GM12878 (cell line): ENCODE measurements around the gene IRF8. TPM values are rescaled to one million over a fixed set of nuclear protein-coding genes. Genes with fewer than 3 reads are reported as not detected.

Experiments used
- ATAC-seq: fragments of 200-7000 bp; cut with Tn5 transposase; 3 replicates; pipeline ENCODE4 v1.9.1; 2020; ENCODE audit warnings: mild to moderate bottlenecking, moderate library complexity
- BruUV-seq: library from RNA; stranded (reverse); fragments of 400-500 nt; replicated peaks from 2 replicates; lab custom pipeline; 2021; lab: Mats Ljungman, UMichigan
- CTCF ChIA-PET: fragments of 300-600 bp; sonication (Branson Sonifier 250); formaldehyde crosslinking; extraction: SDS; loops from one replicate; lab custom pipeline; 2021; ENCODE audit warnings: inconsistent platforms; lab: Yijun Ruan, JAX
- POLR2A ChIA-PET: fragments of 350-600 bp; formaldehyde crosslinking; extraction: SDS; loops from one replicate; lab custom pipeline; 2021; ENCODE audit warnings: inconsistent platforms; lab: Charles Lee
- RAD21 ChIA-PET: fragments of 300-600 bp; sonication (Branson Sonifier 250); formaldehyde crosslinking; loops from one replicate; lab custom pipeline; 2023; ENCODE audit warnings: antibody characterized with exemption; ENCODE audit not compliant: unreplicated experiment; lab: Charles Lee
- SMC1A ChIA-PET: fragments of 300-600 bp; sonication (Branson Sonifier 250); formaldehyde crosslinking; loops from one replicate; lab custom pipeline; 2023; ENCODE audit not compliant: unreplicated experiment, uncharacterized antibody; lab: Charles Lee
- DNase-seq: peaks from one replicate; pipeline ENCODE4 v3.0.0-alpha.2; 2011; ENCODE audit warnings: low read depth, low spot score
- FAIRE-seq: peaks from 3 replicates; lab custom pipeline; 2011; peaks lifted over from hg19 to GRCh38; lab: Jason Lieb, UNC
- H2AFZ ChIP-seq: 2 replicates; pipeline ENCODE4 v1.6.0; 2011; ENCODE audit warnings: low read depth, low read length, control low read depth; ENCODE audit not compliant: control insufficient read depth
- H3K27ac ChIP-seq: 2 replicates; pipeline ENCODE4 v1.5.1; 2011; ENCODE audit warnings: control low read depth; ENCODE audit not compliant: control insufficient read depth, insufficient read depth
- H3K27me3 ChIP-seq, 2 experiments: replicated peaks in 1 of 2; 2 replicates each; pipeline versions ENCODE4 v1.6.0 to v1.6.1; 2011; ENCODE audit warnings: low read length in 1 of 2; ENCODE audit not compliant: control insufficient read depth in 2 of 2, insufficient read depth in 2 of 2
- H3K36me3 ChIP-seq, 2 experiments: 2 replicates each; pipeline ENCODE4 v1.5.1; 2011; ENCODE audit warnings: low read length in 1 of 2; ENCODE audit not compliant: control insufficient read depth in 2 of 2, insufficient read depth in 2 of 2
- H3K4me1 ChIP-seq: 2 replicates; pipeline ENCODE4 v1.6.1; 2011; ENCODE audit warnings: mild to moderate bottlenecking, low read length, moderate library complexity, mixed read lengths; ENCODE audit not compliant: control insufficient read depth, insufficient read depth
- H3K4me2 ChIP-seq: 2 replicates; pipeline ENCODE4 v1.6.0; 2011; ENCODE audit warnings: control low read depth; ENCODE audit not compliant: control insufficient read depth, insufficient read depth
- H3K4me3 ChIP-seq: fragments of 200-600 bp; sonication (generic); 2 replicates; pipeline ENCODE4 v1.5.1; 2016
- H3K79me2 ChIP-seq: 2 replicates; pipeline ENCODE4 v1.6.0; 2011; ENCODE audit warnings: low read length; ENCODE audit not compliant: control insufficient read depth, insufficient read depth
- H3K9ac ChIP-seq: 2 replicates; pipeline ENCODE4 v1.8.0; 2011; ENCODE audit warnings: low read length, control low read depth, mixed read lengths; ENCODE audit not compliant: control insufficient read depth, insufficient read depth
- H3K9me3 ChIP-seq: replicated peaks from 3 replicates; pipeline ENCODE4 v1.5.1; 2011; ENCODE audit warnings: mild to moderate bottlenecking, low read length; ENCODE audit not compliant: control insufficient read depth, insufficient read depth
- H4K20me1 ChIP-seq: 2 replicates; pipeline ENCODE4 v1.6.0; 2011; ENCODE audit not compliant: control insufficient read depth, insufficient read depth
- EGR1 ChIP-seq, 2 experiments: IDR thresholded peaks; 1 replicate in 1 of 2; 2 replicates in 1 of 2; pipeline ENCODE4 v1.6.1; 2011 to 2012; ENCODE audit warnings: low read depth in 2 of 2, low read length in 2 of 2, borderline replicate concordance in 1 of 2, mild to moderate bottlenecking in 1 of 2, moderate library complexity in 1 of 2
- NFIC ChIP-seq: IDR thresholded peaks from 2 replicates; pipeline ENCODE4 v1.6.1; 2012; ENCODE audit warnings: low read depth, mild to moderate bottlenecking, inconsistent platforms, low read length, moderate library complexity
- NFXL1 ChIP-seq: fragments of 450-650 bp; IDR thresholded peaks from 2 replicates; pipeline ENCODE4 v1.6.1; 2017; ENCODE audit warnings: antibody characterized with exemption, mild to moderate bottlenecking, borderline replicate concordance
- SPI1 ChIP-seq: IDR thresholded peaks from 2 replicates; pipeline ENCODE4 v1.6.1; 2011; ENCODE audit warnings: low read depth, mild to moderate bottlenecking, low read length, moderate library complexity, borderline replicate concordance; ENCODE audit not compliant: insufficient read depth
- USF2 ChIP-seq: IDR thresholded peaks from 2 replicates; pipeline ENCODE4 v1.6.1; 2011; ENCODE audit warnings: low read depth, low read length, improper control_type of control experiment, borderline replicate concordance
- ZNF274 ChIP-seq: IDR thresholded peaks from one replicate; pipeline ENCODE4 v1.8.0; 2011; ENCODE audit not compliant: insufficient read length, insufficient read depth
- WGBS: methylation state at CpG from one replicate; pipeline ENCODE4 v1.1.6; 2016; ENCODE audit warnings: low lambda C conversion rate; ENCODE audit not compliant: insufficient replicate concordance, insufficient coverage; ENCODE audit errors: missing lambda C conversion rate; 5-methylcytosine and 5-hydroxymethylcytosine counted together
- in situ Hi-C: fragments of 300-500 bp; cut with MboI; formaldehyde crosslinking; loops from 9 replicates; pipeline ENCODE4 v1.14.3; 2018; ENCODE audit warnings: mixed read lengths
- intact Hi-C: fragments of 100-400 bp; cut with micrococcal nuclease; formaldehyde crosslinking; loops from one replicate; pipeline ENCODE4 v1.14.2; 2022; ENCODE audit not compliant: unreplicated experiment
- polyA plus RNA-seq, 11 experiments: library from polyadenylated mRNA; depleted of rRNA in 4 of 11; unstranded in 6 of 11; stranded (reverse) in 5 of 11; fragments of >200 nt; fragmentation: Nextera tagmentation in 4 of 11; fragmentation: Illumina TruSeq in 1 of 11; extraction: Ambion mirVana in 4 of 11; extraction: Trizol in 1 of 11; gene quantifications; 1 replicate in 1 of 11; 2 replicates in 10 of 11; pipeline versions ENCODE4 v1.2.1 to v1.2.3, GENCODE V29; 2011 to 2016; ENCODE audit warnings: inconsistent platforms in 2 of 11, missing spikeins in 2 of 11, low read depth in 1 of 11
- total RNA-seq, 4 experiments: library from RNA; depleted of rRNA in 3 of 4; stranded (reverse); fragments of >200 nt in 3 of 4; fragmentation: Illumina TruSeq in 1 of 4; extraction: Trizol in 1 of 4; gene quantifications; 2 replicates each; pipeline versions ENCODE4 v1.2.1 to v1.2.3, GENCODE V29; 2013 to 2021

Gene IRF8
- total and polyA plus RNA-seq, 10 of the 15 experiments (the other 5 are each of a cell fraction or from before 2014, with no cell fraction given): 17.1 to 237 (median 172) TPM

- POLR2A ChIA-PET: interaction anchor here (1.0 kb wide), 1 partner anchor 46 kb away, joined by 4 read pairs; the partner anchor contains the start of gene IRF8
- peaks cover 3% of the 10 kb centered on the region for H3K9me3 ChIP-seq
- no peaks in the 10 kb centered on the region for H3K36me3 ChIP-seq
- CTCF ChIA-PET: interaction anchor here (1.2 to 1.3 kb wide), 3 partner anchors 16 to 33 kb away, joined by 3 to 7 read pairs (median 4); no protein-coding TSS in a partner anchor
- RAD21 ChIA-PET: interaction anchor here (0.7 to 1.0 kb wide), 2 partner anchors 19 to 90 kb away, joined by 3 read pairs; no protein-coding TSS in a partner anchor
- H3K27ac ChIP-seq: no peak overlapping the region
- no peaks in the 10 kb centered on the region for H4K20me1 ChIP-seq
- SMC1A ChIA-PET: interaction anchor here (0.6 to 2.4 kb wide), 7 partner anchors 32 to 133 kb away, joined by 3 to 7 read pairs (median 3); no protein-coding TSS in a partner anchor
- no TSS peak for BruUV-seq
- no peaks in the 10 kb centered on the region for H3K27me3 ChIP-seq
- no peak overlapping the region for H3K9ac ChIP-seq
- no peak for TF ChIP-seq NFIC
- no peak for TF ChIP-seq EGR1 (IDR thresholded peaks at IDR 0.05; ENCODE audit: borderline replicate concordance in 1 of 2, low read depth in 2 of 2, low read length in 2 of 2)
- TF ChIP-seq USF2: no peak
- no peak for TF ChIP-seq ZNF274
- TF ChIP-seq SPI1: no peak
- TF ChIP-seq NFXL1: no peak
- no peak for FAIRE-seq
- no peak for ATAC-seq
- 41% methylated on average over 16 of the region's 16 CpGs for WGBS
- peaks cover 25% of the 10 kb centered on the region for H3K4me1 ChIP-seq
- no peak overlapping the region for H3K4me3 ChIP-seq
- H3K79me2 ChIP-seq: no peaks in the 10 kb centered on the region
- intact Hi-C loops: no loop called here
- no peak overlapping the region for H2AFZ ChIP-seq
- no peak for DNase-seq
- no peak overlapping the region for H3K4me2 ChIP-seq
- in situ Hi-C loops: no loop called here
Measured at GRCh38 chr16:85853547-85854545, 45.1 kb upstream of the IRF8 start.
